ENCODE measurements around the gene VPS50.

DNA sequence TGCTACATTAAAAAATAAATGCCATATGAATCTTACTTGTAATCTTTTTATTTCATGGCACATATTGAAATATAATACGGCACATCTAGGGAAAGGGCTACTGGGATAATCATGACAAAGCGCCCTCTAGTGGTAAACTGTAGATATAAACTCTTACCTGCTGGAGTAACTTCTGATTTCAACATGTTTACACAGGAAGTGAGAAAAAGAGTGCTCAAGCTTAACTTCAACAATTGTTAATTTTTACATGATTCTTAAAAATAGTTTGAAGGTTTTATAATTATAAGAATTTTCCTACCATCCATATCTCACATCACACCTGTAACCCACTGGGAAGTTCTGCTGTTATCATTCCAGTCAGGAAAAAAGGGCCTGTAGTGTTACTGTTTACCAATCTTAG is 3.9 kb upstream of the VPS50 start:
- TF ChIP-seq, protein P1, sequence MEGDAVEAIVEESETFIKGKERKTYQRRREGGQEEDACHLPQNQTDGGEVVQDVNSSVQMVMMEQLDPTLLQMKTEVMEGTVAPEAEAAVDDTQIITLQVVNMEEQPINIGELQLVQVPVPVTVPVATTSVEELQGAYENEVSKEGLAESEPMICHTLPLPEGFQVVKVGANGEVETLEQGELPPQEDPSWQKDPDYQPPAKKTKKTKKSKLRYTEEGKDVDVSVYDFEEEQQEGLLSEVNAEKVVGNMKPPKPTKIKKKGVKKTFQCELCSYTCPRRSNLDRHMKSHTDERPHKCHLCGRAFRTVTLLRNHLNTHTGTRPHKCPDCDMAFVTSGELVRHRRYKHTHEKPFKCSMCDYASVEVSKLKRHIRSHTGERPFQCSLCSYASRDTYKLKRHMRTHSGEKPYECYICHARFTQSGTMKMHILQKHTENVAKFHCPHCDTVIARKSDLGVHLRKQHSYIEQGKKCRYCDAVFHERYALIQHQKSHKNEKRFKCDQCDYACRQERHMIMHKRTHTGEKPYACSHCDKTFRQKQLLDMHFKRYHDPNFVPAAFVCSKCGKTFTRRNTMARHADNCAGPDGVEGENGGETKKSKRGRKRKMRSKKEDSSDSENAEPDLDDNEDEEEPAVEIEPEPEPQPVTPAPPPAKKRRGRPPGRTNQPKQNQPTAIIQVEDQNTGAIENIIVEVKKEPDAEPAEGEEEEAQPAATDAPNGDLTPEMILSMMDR (IDR thresholded peaks at IDR 0.05 in 4 of 5, conservative IDR thresholded peaks at IDR 0.05 in 1 of 5): peak; percentile 42 to 74 (median 61)
- no peak for TF ChIP-seq POLR2A (IDR thresholded peaks at IDR 0.05)

Measured in gastrocnemius medialis (tissue), 4 donors.